GM21825 (cell line): ENCODE measurements around the gene TUBAL3.

Source experiments
- ATAC-seq: cut with Tn5 transposase; IDR thresholded peaks from one replicate; pipeline ENCODE4 v1.9.1; 2021; ENCODE audit warnings: mild to moderate bottlenecking, moderate library complexity; ENCODE audit not compliant: unreplicated experiment

TUBAL3 gene

DNA sequence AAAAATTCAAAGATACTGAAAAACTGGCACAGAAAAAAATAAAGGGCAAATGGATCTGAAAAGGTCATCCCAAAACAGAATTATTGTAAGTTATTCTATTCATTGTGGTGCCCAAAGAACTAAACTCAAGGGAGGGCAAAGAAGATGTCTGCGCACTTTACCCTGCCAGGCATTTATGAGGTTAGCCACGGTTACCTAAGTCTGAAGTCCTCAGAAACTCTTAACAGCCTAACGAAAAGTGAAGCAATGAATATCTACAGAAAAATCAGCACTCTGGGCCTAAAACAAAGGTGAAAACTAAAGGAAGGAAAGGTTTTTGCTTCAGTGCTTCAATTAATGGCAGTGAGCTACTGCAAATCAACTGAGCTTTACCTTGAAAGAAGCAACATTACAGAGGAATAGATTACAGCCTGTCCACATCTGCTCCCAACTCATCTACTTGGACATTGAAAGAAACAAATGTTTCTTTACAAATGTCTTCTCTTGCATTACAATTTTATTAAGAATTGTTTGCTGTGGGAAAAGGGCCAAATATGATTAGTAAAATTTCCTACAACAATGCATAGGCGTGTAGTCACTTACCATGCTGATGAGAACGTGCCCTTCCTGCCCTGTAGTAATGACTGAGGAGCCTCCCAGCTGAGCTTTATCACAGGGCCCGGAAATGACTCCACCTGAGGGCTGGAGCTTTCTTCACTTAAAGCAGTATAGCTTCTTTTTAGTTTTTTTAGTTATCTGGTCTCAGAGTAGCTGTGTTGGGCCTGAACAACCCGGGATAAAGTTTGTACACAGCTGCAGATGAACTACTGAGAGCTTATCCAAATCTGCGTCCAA, at the start of gene TUBAL3:
Gene TUBAL3, minus strand, starts transcription at position 621 of the 834 bp plus-strand sequence. Its CDS starts 36 bp downstream, at position 585.
- ATAC-seq: no peak

DNA sequence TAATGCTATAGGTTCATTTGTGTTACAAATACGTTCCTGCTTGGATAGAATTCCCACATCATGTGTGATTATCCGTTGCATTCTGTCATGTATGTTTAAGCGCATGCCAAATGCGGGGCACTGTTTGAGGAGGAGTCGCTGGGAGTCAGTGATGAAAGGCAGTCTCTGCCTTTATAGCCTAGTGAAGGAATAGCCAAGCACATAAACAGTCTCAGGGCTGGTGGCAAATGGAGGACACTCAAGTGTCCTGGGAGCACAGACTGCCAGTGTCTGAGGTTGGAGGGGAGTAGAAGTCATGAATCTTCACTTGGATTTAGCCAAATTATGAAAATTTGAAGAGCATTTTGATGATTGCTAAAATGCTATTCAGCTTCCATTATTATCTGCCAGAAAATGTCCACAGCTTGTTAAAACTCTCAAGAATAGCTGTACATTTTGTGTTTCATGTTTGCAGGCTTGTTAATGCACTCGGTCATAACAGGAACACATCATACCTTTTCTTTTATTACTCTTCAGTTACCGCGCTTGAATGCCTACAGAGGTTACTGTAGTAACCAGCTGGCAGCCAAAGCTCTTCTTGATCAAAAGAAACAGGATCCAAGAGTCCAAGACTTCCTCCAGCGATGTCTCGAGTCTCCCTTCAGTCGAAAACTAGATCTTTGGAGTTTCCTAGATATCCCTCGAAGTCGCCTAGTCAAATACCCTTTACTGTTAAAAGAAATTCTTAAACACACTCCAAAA, 49.3 kb upstream of the TUBAL3 start:
- no peak for ATAC-seq

DNA sequence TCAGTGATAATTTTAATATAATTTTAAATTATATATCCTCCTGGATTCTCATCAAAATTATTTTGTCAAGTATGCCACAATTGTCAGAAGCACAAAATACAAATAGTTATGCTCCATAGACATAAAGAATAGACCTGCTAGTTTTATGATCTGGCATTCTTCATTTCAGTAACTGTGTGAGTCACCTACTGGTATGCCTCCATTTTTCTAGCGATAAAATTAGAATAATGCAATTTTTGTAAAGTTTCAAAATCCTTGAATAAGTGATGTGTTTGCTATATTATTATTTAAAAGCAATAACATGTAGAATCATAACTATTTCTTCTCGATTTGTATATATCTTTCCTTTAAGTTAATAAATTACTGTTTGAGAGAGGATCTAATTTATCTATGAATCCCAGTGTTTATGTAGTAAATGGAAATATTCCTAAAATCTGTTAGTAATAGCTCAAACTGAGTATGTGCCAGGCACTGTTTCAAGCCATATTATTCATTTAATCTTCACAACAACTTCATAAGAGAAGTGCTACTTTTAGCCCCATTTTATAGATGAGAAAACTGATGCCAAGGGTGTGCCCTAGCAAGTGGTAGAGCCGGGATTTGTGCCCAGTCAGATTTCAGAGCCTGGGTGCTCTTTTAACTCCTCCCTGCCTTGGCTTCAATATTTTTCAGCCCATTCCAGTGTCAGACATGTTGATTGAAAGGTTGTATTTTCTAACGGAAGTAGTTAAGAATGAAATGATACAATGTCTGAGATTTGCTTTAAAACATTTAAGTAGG, 46.2 kb upstream of the TUBAL3 start:
- ATAC-seq: no peak

DNA sequence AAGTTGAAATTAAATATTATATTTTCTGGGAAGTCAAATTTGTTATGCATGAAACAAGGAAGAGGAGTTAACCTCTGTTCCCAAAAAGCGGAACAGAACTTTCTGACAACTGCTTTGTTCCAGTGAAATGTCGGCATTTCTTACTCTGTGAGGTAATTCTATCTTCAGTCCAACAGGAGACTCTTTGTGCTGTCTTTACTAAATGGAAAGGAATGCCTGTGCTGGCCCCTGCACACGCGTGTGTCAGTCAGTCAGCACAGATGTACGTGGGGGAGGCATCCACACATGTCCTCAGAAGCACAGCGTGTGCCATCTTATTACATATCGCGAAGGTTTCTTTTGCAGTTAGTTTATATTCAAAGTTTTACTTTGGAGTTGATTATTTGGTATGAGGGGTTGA, 45.2 kb upstream of the TUBAL3 start:
- no peak for ATAC-seq

DNA sequence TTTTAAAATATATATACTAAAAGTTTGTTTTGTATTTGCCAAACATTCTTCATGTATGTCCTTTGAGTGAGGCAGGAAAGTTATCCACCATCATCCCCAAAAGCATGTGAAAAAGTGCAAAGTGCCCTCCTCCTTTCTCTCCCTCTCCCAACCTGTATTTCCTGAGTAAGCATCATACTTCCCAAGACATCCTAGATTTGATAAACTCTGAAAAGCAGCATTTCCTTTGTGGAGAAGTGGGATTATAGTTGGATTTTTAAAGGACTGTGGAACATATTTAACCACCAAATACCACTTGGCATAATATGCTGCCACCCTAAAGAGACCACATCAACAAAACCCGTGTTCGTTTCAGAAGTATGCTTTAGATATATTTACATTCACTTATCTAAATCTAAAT, 44.6 kb upstream of the TUBAL3 start:
- no peak for ATAC-seq

DNA sequence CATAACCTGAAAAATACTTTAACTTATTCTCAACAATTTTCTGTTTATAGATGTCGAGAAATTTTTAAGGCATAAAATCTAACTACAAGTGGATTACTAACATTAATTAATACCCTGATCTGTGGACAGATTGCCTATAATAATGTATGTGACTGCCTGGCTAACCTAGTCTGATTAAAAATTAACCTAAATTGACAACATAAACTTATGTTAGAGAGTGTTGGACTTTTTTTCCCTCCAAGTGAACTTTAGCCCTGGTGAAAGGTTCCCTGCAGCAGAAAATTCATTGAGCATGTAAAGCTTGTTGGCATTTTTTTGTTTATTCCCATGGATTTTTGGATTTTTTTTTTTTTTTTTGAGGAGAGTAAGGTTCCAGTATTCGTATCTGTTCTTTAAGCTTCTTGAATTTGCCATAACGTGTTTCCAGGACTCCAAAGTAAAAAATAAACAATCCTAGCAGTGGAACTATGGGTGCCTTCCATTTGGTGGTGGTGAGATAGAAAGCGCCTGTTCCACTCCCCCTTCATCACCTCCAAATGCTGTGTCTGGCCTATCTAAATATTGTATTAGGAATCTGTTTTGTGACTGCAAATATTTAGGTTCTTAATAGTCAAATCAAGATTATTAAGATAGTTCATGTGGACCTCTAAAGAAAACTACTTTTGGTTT, 43.8 kb upstream of the TUBAL3 start:
- ATAC-seq: no peak

DNA sequence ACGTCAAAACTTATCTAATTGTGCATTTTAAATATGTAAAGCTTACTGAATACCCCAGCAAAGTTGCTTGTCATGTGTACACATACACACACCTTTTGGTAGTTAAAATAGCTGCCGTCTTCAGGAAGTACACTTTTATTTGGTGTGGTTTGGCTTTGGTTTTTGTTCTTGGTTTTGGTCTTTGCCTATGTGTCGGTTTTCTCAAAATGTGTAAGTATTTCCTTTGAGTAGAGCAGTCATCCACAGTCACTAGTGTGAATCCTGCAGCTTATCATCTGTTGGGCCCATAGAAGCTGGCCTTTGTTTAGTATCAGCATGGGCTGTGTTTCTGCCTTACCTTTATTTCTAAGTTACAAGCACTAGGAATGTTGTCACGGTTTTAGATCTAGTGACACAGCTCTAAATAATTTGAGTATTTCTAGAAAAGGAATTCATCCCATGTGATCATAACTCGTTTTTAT, 43.0 kb upstream of the TUBAL3 start:
- peak; percentile 53 for ATAC-seq

DNA sequence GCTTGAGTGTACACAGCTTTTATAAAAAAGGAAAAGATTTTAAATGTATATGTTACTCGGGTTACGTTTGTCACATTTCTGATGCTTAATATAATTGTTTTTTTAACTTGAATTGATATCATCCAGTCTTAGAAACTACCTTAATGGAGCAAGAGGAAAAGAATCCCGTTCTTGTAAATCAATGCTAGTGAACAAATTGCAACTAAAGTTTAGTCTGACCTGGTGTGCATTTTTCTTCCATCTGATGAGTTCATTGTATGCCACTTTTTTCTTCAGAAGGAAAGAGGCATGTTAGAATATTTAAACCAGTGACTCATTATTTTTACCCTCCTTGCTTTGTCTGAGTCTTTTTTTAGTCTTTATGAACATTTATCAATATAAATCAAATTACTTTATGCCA, 42.4 kb upstream of the TUBAL3 start:
- ATAC-seq: no peak

DNA sequence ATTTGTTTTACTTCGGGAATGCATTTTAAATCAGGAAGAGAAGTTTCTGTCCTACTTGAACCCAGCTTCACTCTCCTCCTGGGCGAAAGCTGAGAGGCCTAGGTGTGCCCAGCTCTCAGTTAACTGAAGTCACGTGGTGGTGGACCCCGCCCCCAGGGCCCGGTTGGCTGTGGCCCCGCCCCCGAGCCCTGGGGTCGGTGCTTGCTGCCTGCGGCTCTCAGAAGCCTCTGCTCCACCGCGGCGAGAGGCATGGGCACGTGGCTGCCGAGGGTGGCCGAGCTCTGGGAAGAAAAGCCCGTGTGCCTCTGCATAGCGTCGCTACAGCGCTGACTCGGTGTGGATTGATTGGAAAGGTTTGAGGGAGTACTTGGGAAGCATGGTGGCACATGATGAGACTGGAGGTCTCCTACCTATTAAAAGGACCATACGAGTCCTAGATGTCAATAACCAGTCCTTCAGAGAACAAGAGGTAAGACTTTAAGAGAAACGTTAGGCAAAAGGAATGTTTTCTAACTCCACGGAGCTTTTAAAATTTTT, 41.8 kb upstream of the TUBAL3 start:
- ATAC-seq: peak; percentile 45

DNA sequence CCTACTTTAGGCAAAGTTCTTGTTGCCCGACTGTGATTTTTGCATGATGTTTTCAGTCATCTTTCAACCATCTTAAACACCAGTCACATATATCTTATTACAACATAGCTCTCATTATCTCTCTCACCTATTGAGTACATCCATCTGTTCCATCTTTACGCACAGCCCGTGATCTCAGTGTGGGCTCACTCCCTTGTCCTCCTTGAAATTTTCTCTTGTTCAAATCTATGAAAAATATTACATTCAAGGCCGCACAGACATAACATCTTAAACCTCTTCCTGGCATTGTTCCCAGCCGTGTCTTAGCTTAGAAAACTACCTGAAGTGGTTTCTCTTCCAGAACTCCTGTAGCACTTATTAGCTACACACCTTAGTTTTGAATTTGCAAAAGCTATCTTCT, 40.4 kb upstream of the TUBAL3 start:
- no peak for ATAC-seq

DNA sequence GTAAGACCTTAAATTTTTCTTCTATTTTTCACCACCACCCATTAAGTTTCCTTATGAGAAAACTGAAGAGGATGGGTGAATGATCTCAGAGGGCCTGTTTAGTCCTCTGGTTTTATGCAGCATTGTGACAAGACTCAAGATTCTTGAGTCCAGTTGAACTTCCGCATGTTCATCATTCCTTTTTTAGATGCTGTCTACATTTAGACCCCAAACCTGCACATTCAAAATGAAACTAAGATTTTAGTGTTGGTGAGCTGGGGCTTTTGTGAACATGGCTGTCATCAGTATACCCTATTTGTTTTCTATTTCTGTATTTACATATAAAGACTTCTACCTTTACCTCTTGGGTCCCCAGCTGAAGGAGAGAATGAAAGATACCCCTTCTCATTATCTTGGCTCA, 38.8 kb upstream of the TUBAL3 start:
- ATAC-seq: peak; percentile 75

DNA sequence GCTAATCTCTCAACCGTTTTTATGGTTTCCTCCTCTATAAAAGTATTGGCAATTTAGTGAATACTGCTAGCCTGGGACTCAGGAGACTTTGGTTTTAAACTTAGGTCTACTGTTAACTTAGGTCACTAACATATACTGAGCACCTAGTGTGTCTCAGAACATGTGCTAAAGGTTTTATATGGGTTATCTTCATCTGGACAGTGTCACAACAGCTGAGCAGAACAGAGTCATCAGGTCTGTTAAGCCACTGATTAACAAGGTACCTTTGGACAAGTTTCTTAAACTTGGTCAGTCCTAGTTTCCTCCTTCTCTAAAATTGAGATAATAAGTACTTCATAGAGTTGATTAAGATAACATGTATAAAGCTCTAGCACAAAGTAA, 38.4 kb upstream of the TUBAL3 start:
- peak; percentile 26 for ATAC-seq

DNA sequence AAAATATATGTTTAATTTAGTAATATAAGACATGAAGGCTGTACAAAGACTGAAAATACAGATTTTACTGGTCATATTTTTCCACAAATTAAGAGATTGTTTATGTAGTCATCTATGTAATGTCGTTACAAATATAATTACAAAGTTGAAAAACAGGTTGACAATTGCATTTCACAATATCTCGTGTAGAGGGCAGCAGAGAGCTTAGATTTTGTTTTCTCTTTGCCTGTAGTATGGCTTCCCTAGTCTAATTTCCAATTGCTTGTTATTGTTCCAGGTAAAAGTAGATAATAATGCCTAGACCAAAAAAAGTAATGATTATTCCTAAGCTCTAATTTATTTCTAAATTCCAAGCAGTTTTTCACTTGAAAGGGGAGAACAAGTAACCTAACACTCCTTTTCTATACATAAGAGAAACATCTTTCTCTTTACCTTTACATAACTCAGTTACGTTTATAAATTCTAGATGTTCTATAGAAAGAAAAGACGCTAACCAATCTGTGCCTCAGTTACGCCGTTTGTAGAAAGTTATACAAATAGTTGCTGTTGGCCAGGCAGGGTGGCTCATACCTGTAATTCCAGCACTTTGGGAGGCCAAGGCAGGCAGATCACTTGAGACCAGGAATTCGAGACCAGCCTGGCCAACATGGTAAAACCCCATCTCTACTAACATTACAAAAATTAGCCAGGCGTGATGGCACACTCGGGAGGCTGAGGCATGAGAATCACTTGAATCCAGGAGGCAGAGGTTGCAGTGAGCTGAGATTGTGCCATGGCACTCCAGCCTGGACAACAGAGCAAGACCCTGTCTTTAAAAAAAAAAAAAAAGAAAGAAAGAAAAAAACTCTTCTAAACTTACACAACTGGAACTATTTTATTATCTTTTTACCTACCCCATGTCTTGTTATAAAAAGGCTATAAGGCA, 37.7 kb upstream of the TUBAL3 start:
- no peak for ATAC-seq

DNA sequence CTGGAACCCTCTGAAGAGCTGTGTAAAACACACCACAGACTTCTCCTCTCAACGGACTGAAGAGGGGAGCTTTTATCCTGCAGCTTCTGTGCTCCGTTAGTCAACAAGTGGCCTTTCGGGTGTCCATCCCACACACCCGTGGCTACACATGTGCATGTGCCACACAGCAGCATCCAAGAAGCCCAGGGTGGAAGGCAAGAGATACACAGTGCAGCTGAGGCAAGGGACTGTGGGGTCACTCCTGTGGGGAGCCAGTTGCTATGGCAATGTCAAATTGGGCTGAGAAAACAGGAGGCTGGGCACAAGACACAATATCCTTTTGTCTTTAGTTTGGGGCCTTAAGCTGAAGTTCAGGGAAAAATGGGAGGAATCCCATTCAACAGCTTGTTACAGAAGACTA, 36.5 kb upstream of the TUBAL3 start:
- ATAC-seq: no peak

DNA sequence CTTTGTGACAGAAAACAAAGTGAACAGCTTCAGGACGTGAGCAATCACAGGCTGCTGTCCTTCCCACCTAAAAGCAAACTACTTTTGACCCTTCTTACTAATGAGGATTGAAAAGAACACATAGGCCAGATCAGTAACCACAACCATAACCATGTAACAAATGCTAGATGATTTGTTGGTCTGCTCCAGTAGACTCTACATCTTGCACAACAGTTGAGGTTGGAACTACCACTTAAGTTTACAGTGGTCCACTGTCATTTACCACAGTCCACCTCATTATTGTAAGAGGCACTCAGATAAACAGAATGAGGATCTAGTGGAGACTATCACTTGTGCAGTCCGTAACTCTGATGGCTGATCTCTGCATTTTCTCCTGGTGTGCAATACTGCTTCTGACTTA, 35.6 kb upstream of the TUBAL3 start:
- ATAC-seq: no peak

DNA sequence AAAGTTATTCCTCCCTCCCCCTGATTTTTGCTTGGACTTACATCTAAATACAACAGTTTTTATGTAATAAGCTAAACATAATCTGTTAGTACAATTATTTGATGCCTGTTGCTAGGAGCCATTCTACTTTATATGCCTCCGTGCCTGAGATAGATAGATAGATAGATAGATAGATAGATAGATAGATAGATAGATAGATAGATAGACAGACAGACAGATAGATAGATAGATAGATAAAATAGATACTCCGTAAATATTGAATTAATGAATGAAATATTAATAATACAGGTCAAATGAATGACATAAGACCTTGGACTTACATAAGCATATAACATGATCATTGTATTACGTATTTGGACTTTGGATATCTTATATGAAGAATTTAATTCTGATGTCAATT, 30.7 kb upstream of the TUBAL3 start:
- no peak for ATAC-seq

DNA sequence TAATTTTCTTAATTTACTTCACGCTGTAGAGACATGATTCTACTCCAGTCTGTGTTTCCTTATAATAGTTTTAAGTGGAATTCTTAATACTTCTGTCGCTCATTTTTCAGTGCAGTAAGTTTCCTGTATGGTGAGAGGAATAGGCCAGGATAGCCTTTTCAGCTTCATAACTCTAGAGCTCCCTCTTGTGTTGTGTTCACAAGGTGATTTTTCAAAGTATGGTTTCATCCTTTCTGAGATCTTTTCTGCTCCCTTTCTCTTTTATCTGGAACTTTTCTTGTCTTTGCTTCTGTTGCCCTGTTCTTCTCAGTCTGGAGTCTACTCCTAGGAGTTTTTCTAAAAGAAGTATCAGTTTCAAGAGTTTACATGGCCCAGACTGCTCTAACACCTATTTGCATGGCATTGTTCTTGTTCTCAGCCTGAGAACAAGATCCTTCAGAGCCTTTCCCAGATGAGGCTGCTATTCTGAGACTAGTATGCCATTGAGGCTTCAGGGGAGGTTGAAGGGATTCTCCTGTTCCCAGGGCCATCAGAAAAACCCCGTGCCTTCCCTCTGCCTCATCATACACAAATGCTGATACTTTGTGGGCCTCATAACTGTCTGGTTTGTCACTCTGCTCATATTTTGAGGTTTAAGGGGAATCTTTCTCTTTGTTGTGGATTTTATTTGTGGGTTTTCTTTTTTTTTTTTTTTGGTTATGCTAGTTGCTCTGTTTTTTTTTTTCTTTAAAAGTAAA, 29.6 kb upstream of the TUBAL3 start:
- no peak for ATAC-seq

DNA sequence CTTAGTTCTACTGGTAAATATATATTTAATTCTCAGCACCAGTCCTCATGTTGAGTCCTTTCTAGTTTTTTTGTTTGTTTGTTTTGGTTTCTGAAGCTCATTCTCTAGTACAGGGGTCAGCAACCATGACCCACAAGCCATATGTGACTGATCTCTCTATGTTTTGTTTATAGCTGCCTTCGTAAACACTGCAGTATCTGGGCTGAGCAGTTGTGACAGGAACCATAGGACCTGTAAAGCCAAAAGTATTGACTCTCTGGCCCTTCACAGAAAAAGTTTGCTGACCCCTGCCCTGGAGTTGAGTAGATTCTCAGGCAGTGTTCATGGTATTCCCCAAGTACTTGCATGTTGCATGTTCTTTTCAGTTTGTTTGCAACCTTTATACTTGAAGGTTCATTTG, 28.6 kb upstream of the TUBAL3 start:
- ATAC-seq: no peak

DNA sequence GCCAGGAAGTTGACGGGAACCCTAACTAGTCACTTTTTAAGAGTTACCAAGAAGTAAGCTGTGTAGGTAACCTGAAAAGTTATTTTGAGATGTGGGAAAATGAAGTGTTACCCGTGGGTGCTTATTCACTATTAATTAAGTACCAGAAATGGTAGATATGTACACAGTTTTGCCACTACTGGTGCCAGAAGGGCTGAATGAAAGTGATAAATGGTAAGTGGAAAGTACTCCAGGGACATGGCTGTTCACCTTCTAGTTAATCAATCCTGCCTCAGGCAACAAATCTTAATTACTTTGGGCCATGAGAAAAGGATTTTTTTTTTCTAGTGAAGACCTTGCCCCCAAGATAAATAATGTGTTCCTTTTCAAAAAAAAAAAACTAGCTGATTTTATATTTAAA, 23.5 kb upstream of the TUBAL3 start:
- ATAC-seq: no peak
